ENCODE data around the gene ZCCHC10.
"Not testable (repeated sequence)": the region's sequence is repeated elsewhere in the genome, so short reads cannot be mapped to it uniquely, and the experiment has no call there.

Gene ZCCHC10

DNA sequence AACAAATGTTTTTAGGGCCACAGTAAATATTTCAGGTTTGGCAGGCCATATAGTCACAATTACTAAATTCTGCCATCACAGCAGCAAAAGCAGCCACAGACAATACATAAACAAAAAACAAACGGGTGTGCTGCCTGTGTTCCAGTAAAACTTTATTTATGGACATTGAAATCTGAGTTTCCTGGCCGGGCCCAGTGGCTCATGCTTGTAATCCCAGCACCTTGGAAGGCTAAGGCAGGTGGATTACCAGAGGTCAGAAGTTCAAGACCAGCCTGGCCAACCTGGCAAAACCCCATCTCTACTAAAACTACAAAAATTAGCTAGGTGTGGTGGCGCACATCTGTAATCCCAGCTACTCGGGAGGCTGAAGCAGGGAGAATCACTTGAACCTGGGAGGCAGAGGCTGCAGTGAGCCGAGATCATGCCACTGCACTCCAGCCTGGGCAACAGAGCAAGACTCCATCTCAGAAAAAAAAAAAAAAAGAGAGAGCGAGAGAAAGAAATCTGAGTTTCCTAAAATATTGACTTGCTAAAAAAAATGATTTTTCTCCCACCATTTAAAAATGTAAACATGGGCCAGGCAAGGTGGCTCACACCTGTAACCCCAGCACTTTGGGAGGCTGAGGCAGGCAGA lies 70.1 kb downstream of the ZCCHC10 start:
- H3F3A ChIP-seq (ENCODE audit: control insufficient read depth, insufficient read depth); H3K9me3 ChIP-seq (ENCODE audit: control insufficient read depth, insufficient read depth, low read length); H3K9me2 ChIP-seq (replicated peaks; ENCODE audit: control insufficient read depth, low read length); H3K4me3 ChIP-seq (ENCODE audit: low read length); H4K20me1 ChIP-seq (ENCODE audit: control insufficient read depth, insufficient read depth, low read depth, low read length); H3K27ac ChIP-seq (ENCODE audit: low read depth, low read length); H3K4me2 ChIP-seq (ENCODE audit: low read length); H3K27me3 ChIP-seq (ENCODE audit: control insufficient read depth, low read length): not testable (repeated sequence)
- peaks cover 11% of the 10 kb centered on the region for H3K4me1 ChIP-seq (ENCODE audit: control insufficient read depth, low read length)
- H3K79me2 ChIP-seq (ENCODE audit: control insufficient read depth, low read length), result peaks cover 94% of the 10 kb centered on the region
- peaks cover 27% of the 10 kb centered on the region for H3K36me3 ChIP-seq (ENCODE audit: control insufficient read depth, low read length)

DNA sequence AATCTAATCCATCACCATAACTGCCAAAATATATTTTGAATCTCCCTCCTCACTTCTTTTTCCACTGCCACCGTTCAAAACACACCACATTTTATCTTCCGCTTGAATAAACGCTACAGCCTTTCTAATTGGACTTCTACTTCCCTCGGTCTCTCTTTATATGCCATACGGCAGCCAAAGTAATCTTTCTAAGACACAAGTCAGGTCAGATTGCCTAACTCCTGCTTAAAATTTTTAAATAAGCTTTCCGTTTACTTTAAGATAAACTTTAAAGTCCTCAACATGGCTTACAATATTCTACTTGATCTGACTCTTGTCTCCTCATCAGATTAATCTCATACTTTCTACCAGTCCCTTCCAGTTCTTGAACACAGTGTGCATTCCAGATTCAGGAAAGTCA lies 72.6 kb downstream of the ZCCHC10 start:
- Histone ChIP-seq H4K20me1 (ENCODE audit: control insufficient read depth, insufficient read depth, low read depth, low read length) (0 out of 2 replicates have a peak, but pooled peaks cover 4% of the 10 kb centered on the region), H3K9me3 (ENCODE audit: control insufficient read depth, insufficient read depth, low read length) (no peaks in the 10 kb centered on the region)

DNA sequence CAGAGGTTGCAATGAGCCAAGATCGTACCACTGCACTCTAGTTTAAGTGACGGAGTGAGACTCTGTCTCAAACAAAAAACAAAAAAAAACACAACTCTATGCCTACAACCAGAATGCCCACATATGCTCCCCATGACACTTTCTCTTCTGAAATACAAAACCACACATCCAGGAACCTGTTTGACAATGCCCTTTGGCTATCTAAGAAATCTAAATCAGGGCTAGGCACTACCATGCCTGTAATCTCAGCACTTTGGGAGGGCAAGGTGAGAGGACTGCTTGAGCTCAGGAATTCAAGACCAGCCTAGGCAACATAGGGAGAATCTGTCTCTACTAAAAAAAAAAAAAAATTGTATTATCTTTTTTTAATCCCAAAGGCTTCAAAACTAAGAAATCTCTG lies 73.5 kb downstream of the ZCCHC10 start:
- no peaks in the 10 kb centered on the region for H3K4me1 ChIP-seq (ENCODE audit: control insufficient read depth, low read length)
- no peaks in the 10 kb centered on the region for H3K27me3 ChIP-seq (ENCODE audit: control insufficient read depth, low read length)
- no peak overlapping the region for H3K4me3 ChIP-seq (ENCODE audit: low read length)
- TF ChIP-seq, protein P1, sequence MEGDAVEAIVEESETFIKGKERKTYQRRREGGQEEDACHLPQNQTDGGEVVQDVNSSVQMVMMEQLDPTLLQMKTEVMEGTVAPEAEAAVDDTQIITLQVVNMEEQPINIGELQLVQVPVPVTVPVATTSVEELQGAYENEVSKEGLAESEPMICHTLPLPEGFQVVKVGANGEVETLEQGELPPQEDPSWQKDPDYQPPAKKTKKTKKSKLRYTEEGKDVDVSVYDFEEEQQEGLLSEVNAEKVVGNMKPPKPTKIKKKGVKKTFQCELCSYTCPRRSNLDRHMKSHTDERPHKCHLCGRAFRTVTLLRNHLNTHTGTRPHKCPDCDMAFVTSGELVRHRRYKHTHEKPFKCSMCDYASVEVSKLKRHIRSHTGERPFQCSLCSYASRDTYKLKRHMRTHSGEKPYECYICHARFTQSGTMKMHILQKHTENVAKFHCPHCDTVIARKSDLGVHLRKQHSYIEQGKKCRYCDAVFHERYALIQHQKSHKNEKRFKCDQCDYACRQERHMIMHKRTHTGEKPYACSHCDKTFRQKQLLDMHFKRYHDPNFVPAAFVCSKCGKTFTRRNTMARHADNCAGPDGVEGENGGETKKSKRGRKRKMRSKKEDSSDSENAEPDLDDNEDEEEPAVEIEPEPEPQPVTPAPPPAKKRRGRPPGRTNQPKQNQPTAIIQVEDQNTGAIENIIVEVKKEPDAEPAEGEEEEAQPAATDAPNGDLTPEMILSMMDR (IDR thresholded peaks at IDR 0.05; ENCODE audit: low read depth, low read length, poor library complexity, severe bottlenecking), result no peak
- no peak for TF ChIP-seq EZH2phosphoT487 (IDR thresholded peaks at IDR 0.05; ENCODE audit: borderline replicate concordance, low read length)
- no peaks in the 10 kb centered on the region for H3K9me2 ChIP-seq (replicated peaks; ENCODE audit: control insufficient read depth, low read length)
- H3K4me2 ChIP-seq (ENCODE audit: low read length), result no peak overlapping the region
- 0 out of 2 replicates have a peak, but pooled peaks cover 4% of the 10 kb centered on the region for H4K20me1 ChIP-seq (ENCODE audit: control insufficient read depth, insufficient read depth, low read depth, low read length)
- H3K79me2 ChIP-seq (ENCODE audit: control insufficient read depth, low read length), result peaks cover 92% of the 10 kb centered on the region
- peaks cover 16% of the 10 kb centered on the region for H3K36me3 ChIP-seq (ENCODE audit: control insufficient read depth, low read length)
- no peaks in the 10 kb centered on the region for H3F3A ChIP-seq (ENCODE audit: control insufficient read depth, insufficient read depth)
- H3K9me3 ChIP-seq (ENCODE audit: control insufficient read depth, insufficient read depth, low read length), result no peaks in the 10 kb centered on the region
- H3K27ac ChIP-seq (ENCODE audit: low read depth, low read length), result no peak overlapping the region

More for the DNA sequence above, 72.6 kb downstream of the ZCCHC10 start:
- Histone ChIP-seq H3K9me2 (replicated peaks; ENCODE audit: control insufficient read depth, low read length) (no peaks in the 10 kb centered on the region), H3K79me2 (ENCODE audit: control insufficient read depth, low read length) (peaks cover 92% of the 10 kb centered on the region), H3K27me3 (ENCODE audit: control insufficient read depth, low read length) (no peaks in the 10 kb centered on the region), H3K36me3 (ENCODE audit: control insufficient read depth, low read length) (peaks cover 16% of the 10 kb centered on the region), H3K4me1 (ENCODE audit: control insufficient read depth, low read length) (no peaks in the 10 kb centered on the region), H3K4me2 (ENCODE audit: low read length) (no peak overlapping the region), H3K4me3 (ENCODE audit: low read length) (no peak overlapping the region), H3F3A (ENCODE audit: control insufficient read depth, insufficient read depth) (no peaks in the 10 kb centered on the region), H3K27ac (ENCODE audit: low read depth, low read length) (no peak overlapping the region)
- no peak for TF ChIP-seq EZH2phosphoT487 (IDR thresholded peaks at IDR 0.05; ENCODE audit: borderline replicate concordance, low read length)
- TF ChIP-seq, protein P1 (IDR thresholded peaks at IDR 0.05; ENCODE audit: low read depth, low read length, poor library complexity, severe bottlenecking), result no peak

DNA sequence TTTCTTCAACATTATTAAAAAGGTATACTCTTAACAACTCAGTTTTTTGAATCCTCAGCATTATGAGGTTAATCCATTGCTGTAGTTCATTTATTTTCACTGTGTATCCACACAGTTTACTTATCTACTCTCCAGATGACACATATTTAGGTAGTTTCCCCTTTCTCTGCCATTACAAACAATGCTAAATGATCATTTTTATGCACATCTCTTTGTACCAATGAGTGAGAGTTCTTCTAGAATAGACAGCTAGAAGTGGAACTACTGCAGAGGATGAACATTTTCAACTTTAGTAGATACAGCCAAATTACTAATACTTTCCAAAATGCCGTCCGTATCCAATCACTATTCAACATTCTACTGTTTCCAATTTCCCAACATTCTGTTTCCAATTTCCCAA lies 74.5 kb downstream of the ZCCHC10 start:
- H3K9me3 ChIP-seq (ENCODE audit: control insufficient read depth, insufficient read depth, low read length), result no peaks in the 10 kb centered on the region
- no peaks in the 10 kb centered on the region for H3K4me1 ChIP-seq (ENCODE audit: control insufficient read depth, low read length)
- H3K27ac ChIP-seq (ENCODE audit: low read depth, low read length), result no peak overlapping the region
- no peak for TF ChIP-seq EZH2phosphoT487 (IDR thresholded peaks at IDR 0.05; ENCODE audit: borderline replicate concordance, low read length)
- TF ChIP-seq, protein P1 (IDR thresholded peaks at IDR 0.05; ENCODE audit: low read depth, low read length, poor library complexity, severe bottlenecking), result no peak
- H3K4me2 ChIP-seq (ENCODE audit: low read length), result no peak overlapping the region
- H3F3A ChIP-seq (ENCODE audit: control insufficient read depth, insufficient read depth), result no peaks in the 10 kb centered on the region
- H3K79me2 ChIP-seq (ENCODE audit: control insufficient read depth, low read length), result peaks cover 92% of the 10 kb centered on the region
- H3K9me2 ChIP-seq (replicated peaks; ENCODE audit: control insufficient read depth, low read length), result no peaks in the 10 kb centered on the region
- peaks cover 16% of the 10 kb centered on the region for H3K36me3 ChIP-seq (ENCODE audit: control insufficient read depth, low read length)
- H4K20me1 ChIP-seq (ENCODE audit: control insufficient read depth, insufficient read depth, low read depth, low read length), result 0 out of 2 replicates have a peak, but pooled peaks cover 4% of the 10 kb centered on the region
- H3K4me3 ChIP-seq (ENCODE audit: low read length), result no peak overlapping the region
- no peaks in the 10 kb centered on the region for H3K27me3 ChIP-seq (ENCODE audit: control insufficient read depth, low read length)

All from DOHH2 (cell line).